SKM-1 treated with dmso at 0.1 percent for 144 hours (cell line): Measurements from ENCODE around the gene NISCH.

Experiments
- DNase-seq: peaks from one replicate; lab custom pipeline; 2025; ENCODE audit not compliant: unreplicated experiment; lab: John Stamatoyannopoulos, UW

Gene NISCH

GRCh38 chr3:52446631-52447511 is 8.5 kb upstream of the NISCH start:
- DNase-seq: peak; percentile 32

- no peak for DNase-seq
Observed at GRCh38 chr3:52447512-52448355, 7.7 kb upstream of the NISCH start.

GRCh38 chr3:52450489-52451236 is 4.7 kb upstream of the NISCH start:
- DNase-seq: no peak

- no peak for DNase-seq
Observed at GRCh38 chr3:52451237-52452083, 3.9 kb upstream of the NISCH start.

GRCh38 chr3:52452126-52452525 is 3.3 kb upstream of the NISCH start:
- no peak for DNase-seq

- DNase-seq: no peak
Observed at GRCh38 chr3:52452570-52453221, 2.7 kb upstream of the NISCH start.

GRCh38 chr3:52453496-52454249 is 1.7 kb upstream of the NISCH start, which contains the start of gene TNNC1:
Gene TNNC1, minus strand, starts transcription at chr3:52454041. Its CDS starts 26 bp downstream, at chr3:52454015.
- DNase-seq: no peak

GRCh38 chr3:52454250-52454937 is 1.0 kb upstream of the NISCH start:
- DNase-seq: no peak

GRCh38 chr3:52454938-52455282 is 494 bp upstream of the NISCH start:
- no peak for DNase-seq

GRCh38 chr3:52456169-52456799 is 880 bp downstream of the NISCH start:
- DNase-seq: no peak

GRCh38 chr3:52456800-52457183 is 1.4 kb downstream of the NISCH start:
- DNase-seq: no peak

GRCh38 chr3:52458031-52458760 is 2.8 kb downstream of the NISCH start:
- DNase-seq: no peak

GRCh38 chr3:52458770-52459545 is 3.6 kb downstream of the NISCH start:
- DNase-seq: no peak

GRCh38 chr3:52461874-52462273 is 6.5 kb downstream of the NISCH start:
- no peak for DNase-seq

GRCh38 chr3:52463416-52463815 is 8.0 kb downstream of the NISCH start:
- DNase-seq: no peak

- no peak for DNase-seq
Observed at GRCh38 chr3:52468336-52468735, 12.9 kb downstream of the NISCH start.

- DNase-seq: no peak
Observed at GRCh38 chr3:52469001-52469400, 13.6 kb downstream of the NISCH start.
